Neural cell (in vitro differentiated cells): ENCODE measurements around the gene SYTL3. TPM values are rescaled to one million over a fixed set of nuclear protein-coding genes. Genes with fewer than 3 reads are reported as not detected.

ENCODE experiments used
- H2AFZ ChIP-seq: fragments of 200-600, 300-800 bp; sonication (generic), shearing (Covaris generic); 2 replicates; pipeline ENCODE4 v1.6.0; 2014; ENCODE audit warnings: low read depth, mild to moderate bottlenecking, antibody characterized with exemption, low read length, moderate library complexity
- H3F3A ChIP-seq: fragments of 200-600 bp; shearing (Covaris generic); 2 replicates; pipeline ENCODE4 v1.6.1; 2016; ENCODE audit warnings: mild to moderate bottlenecking, moderate library complexity, mixed read lengths, antibody characterized with exemption, low read length; ENCODE audit not compliant: insufficient read depth, poor library complexity, severe bottlenecking
- H3K27ac ChIP-seq: fragments of 200-600, 300-800 bp; sonication (generic), shearing (Covaris generic); 2 replicates; pipeline ENCODE4 v1.5.1; 2014; ENCODE audit warnings: mild to moderate bottlenecking, low read length, moderate library complexity
- H3K27me3 ChIP-seq: fragments of 300-800, 200-600 bp; sonication (generic), shearing (Covaris generic); 2 replicates; pipeline ENCODE4 v1.6.0; 2014; ENCODE audit warnings: mild to moderate bottlenecking, low read depth, low read length, moderate library complexity; ENCODE audit not compliant: insufficient read depth
- H3K36me3 ChIP-seq: fragments of 300-800, 200-600 bp; sonication (generic), shearing (Covaris generic); 2 replicates; pipeline ENCODE4 v1.5.1; 2014; ENCODE audit warnings: mild to moderate bottlenecking, antibody characterized with exemption, low read length, moderate library complexity; ENCODE audit not compliant: insufficient read depth
- H3K4me2 ChIP-seq: fragments of 300-800, 200-600 bp; sonication (generic), shearing (Covaris generic); 2 replicates; pipeline ENCODE4 v1.6.0; 2014; ENCODE audit warnings: mild to moderate bottlenecking, low read length
- H3K4me3 ChIP-seq: fragments of 300-800, 200-600 bp; sonication (generic), shearing (Covaris generic); 2 replicates; pipeline ENCODE4 v1.5.1; 2014; ENCODE audit warnings: mild to moderate bottlenecking, low read length, moderate library complexity
- H3K79me2 ChIP-seq: fragments of 200-600 bp; shearing (Covaris generic); replicated peaks from 2 replicates; pipeline ENCODE4 v1.6.0; 2014; ENCODE audit warnings: mild to moderate bottlenecking, low read length, moderate library complexity; ENCODE audit not compliant: insufficient read depth
- H3K9ac ChIP-seq: fragments of 300-800, 200-600 bp; sonication (generic), shearing (Covaris generic); 2 replicates; pipeline ENCODE4 v1.6.1; 2016; ENCODE audit warnings: mild to moderate bottlenecking, low read length, mixed read lengths
- H3K9me2 ChIP-seq: fragments of 200-600 bp; shearing (Covaris generic); 2 replicates; pipeline ENCODE4 v1.6.1; 2016; ENCODE audit warnings: mild to moderate bottlenecking, low read length, mixed read lengths; ENCODE audit not compliant: insufficient read depth
- H3K9me3 ChIP-seq: fragments of 200-600, 300-800 bp; sonication (generic), shearing (Covaris generic); 2 replicates; pipeline ENCODE4 v1.6.1; 2016; ENCODE audit warnings: mild to moderate bottlenecking, mixed run types, low read length, moderate library complexity, mixed read lengths
- H4K20me1 ChIP-seq: fragments of 200-600 bp; shearing (Covaris generic); 2 replicates; pipeline ENCODE4 v1.6.1; 2016; ENCODE audit warnings: mild to moderate bottlenecking, mixed run types; ENCODE audit not compliant: insufficient read depth
- CTCF ChIP-seq: fragments of 450-650 bp; IDR thresholded peaks from 2 replicates; pipeline ENCODE4 v1.5.1; 2014; ENCODE audit warnings: antibody characterized with exemption, mild to moderate bottlenecking, moderate library complexity; ENCODE audit not compliant: poor library complexity, severe bottlenecking
- EP300 ChIP-seq: fragments of 450-650 bp; conservative IDR thresholded peaks from 2 replicates; pipeline ENCODE4 v1.6.1; 2014; ENCODE audit warnings: antibody characterized with exemption, mild to moderate bottlenecking, moderate library complexity; ENCODE audit not compliant: poor library complexity, severe bottlenecking
- EZH2 ChIP-seq: fragments of 200-600, 300-800 bp; shearing (Covaris generic), sonication (generic); IDR thresholded peaks from 2 replicates; pipeline ENCODE4 v1.6.1; 2014; ENCODE audit warnings: antibody characterized with exemption, low read length, borderline replicate concordance, mild to moderate bottlenecking; ENCODE audit not compliant: insufficient read depth, poor library complexity, severe bottlenecking
- MXI1 ChIP-seq: fragments of 450-650 bp; conservative IDR thresholded peaks from 2 replicates; pipeline ENCODE4 v1.6.1; 2014; ENCODE audit warnings: antibody characterized with exemption, mild to moderate bottlenecking; ENCODE audit not compliant: poor library complexity, severe bottlenecking
- POLR2AphosphoS5 ChIP-seq: IDR thresholded peaks from 2 replicates; pipeline ENCODE4 v1.6.1; 2012
- RAD21 ChIP-seq: fragments of 450-650 bp; conservative IDR thresholded peaks from 2 replicates; pipeline ENCODE4 v1.6.1; 2014; ENCODE audit warnings: antibody characterized with exemption, mild to moderate bottlenecking, moderate library complexity
- REST ChIP-seq: IDR thresholded peaks from 2 replicates; pipeline ENCODE4 v1.6.1; 2012; ENCODE audit warnings: borderline replicate concordance
- SMC3 ChIP-seq: fragments of 450-650 bp; conservative IDR thresholded peaks from 2 replicates; pipeline ENCODE4 v1.6.1; 2014; ENCODE audit warnings: antibody characterized with exemption, mild to moderate bottlenecking, moderate library complexity; ENCODE audit not compliant: poor library complexity
- TAF1 ChIP-seq: IDR thresholded peaks from 2 replicates; pipeline ENCODE4 v1.6.1; 2012; ENCODE audit warnings: low read depth
- polyA plus RNA-seq: library from polyadenylated mRNA; depleted of rRNA; stranded (reverse); fragments of >200 nt; gene quantifications from 2 replicates; pipeline ENCODE4 v1.2.3, GENCODE V29; 2014

Gene SYTL3
- polyA plus RNA-seq, 1 donor from 2014 or later, result 2.1 TPM

- TF ChIP-seq CTCF (no peak), MXI1 (no peak), POLR2AphosphoS5 (no peak), REST (no peak), RAD21 (no peak)
Measured at GRCh38 chr6:158609455-158610155, 40.2 kb upstream of the SYTL3 start.

GRCh38 chr6:158610319-158610968 is 39.4 kb upstream of the SYTL3 start:
- H3K27ac ChIP-seq, result no peak overlapping the region
- H3K9me3 ChIP-seq, result no peaks in the 10 kb centered on the region
- no peaks in the 10 kb centered on the region for H3K27me3 ChIP-seq
- no peaks in the 10 kb centered on the region for H3K79me2 ChIP-seq
- H4K20me1 ChIP-seq, result no peaks in the 10 kb centered on the region
- no peaks in the 10 kb centered on the region for H3K36me3 ChIP-seq
- H3K4me3 ChIP-seq, result no peak overlapping the region
- no peak overlapping the region for H3K4me2 ChIP-seq
- TF ChIP-seq SMC3, result no peak
- TF ChIP-seq REST, result no peak
- TF ChIP-seq MXI1, result no peak
- no peak for TF ChIP-seq EP300
- TF ChIP-seq POLR2AphosphoS5, result no peak
- no peak for TF ChIP-seq CTCF
- no peak for TF ChIP-seq RAD21
- TF ChIP-seq EZH2, result no peak
- TF ChIP-seq TAF1, result no peak
- no peaks in the 10 kb centered on the region for H3K9me2 ChIP-seq
- H2AFZ ChIP-seq, result no peak overlapping the region
- no peak overlapping the region for H3K9ac ChIP-seq
- H3F3A ChIP-seq, result no peaks in the 10 kb centered on the region

More at GRCh38 chr6:158609455-158610155, 40.2 kb upstream of the SYTL3 start:
- Histone ChIP-seq H3K9me2 (no peaks in the 10 kb centered on the region), H3K27ac (no peak overlapping the region), H2AFZ (no peak overlapping the region), H4K20me1 (no peaks in the 10 kb centered on the region), H3F3A (no peaks in the 10 kb centered on the region), H3K79me2 (no peaks in the 10 kb centered on the region), H3K9me3 (no peaks in the 10 kb centered on the region), H3K4me3 (no peak overlapping the region), H3K9ac (no peak overlapping the region), H3K27me3 (no peaks in the 10 kb centered on the region), H3K4me2 (no peak overlapping the region), H3K36me3 (no peaks in the 10 kb centered on the region)
